ENCODE data around the gene FAM174C. TPM values are rescaled to one million over a fixed set of nuclear protein-coding genes. Genes with fewer than 3 reads are reported as not detected.
A peak's percentile ranks its signal among the peaks of the same experiment; 100 is the strongest.

The FAM174C gene
- total and polyA plus RNA-seq, 8 donors = 10.6 to 58.7 (median 19.4) TPM

DNA sequence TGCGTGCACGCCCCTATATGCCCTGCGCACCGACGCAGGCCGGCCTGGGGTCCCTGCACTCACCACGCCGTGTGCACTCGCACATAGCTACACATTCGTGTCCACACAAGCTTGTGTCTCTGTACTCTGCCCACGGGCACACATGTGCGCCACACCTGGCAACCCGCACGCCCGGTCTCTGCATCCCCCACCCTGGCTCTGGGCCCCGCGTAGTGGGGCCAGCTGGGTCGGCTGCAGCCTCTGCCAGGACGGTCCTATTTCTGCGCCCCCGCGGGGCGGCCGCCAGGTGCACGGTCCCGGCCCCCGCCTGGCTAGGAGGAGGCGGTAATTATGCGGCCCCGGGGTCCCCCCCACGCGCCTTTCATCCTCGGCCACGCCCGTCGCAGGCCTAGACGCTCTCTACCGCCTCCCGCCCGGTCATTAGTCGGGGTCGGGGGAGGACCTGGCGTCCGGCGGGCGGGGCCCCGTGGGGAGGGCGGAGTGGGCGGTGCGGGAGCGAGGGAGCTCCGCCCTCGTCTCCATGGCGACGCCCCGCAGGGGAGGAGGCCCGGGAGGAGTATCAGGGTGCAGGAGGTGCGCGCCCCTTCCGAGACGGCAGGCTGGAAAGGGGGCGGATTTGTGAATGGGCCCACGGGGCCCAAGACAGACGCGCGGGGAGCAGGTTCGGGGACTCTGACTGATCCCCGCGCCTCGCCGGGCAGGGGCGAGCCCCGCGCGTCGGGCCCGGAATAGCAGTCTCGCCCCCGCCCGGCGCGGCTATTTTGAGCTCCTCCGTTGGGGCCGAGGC is 9.0 kb upstream of the FAM174C start:
- Histone ChIP-seq H3K4me1 (peaks cover 54 to 90% of the 10 kb centered on the region in 2 donors), H3K27ac (peak overlapping the region; percentile 79 to 99), H3K9me3 (no peaks in the 10 kb centered on the region), H3K4me3 (peak overlapping the region; percentile 55 to 65), H3K27me3 (no peaks in the 10 kb centered on the region), H3K36me3 (peaks cover 0 to 9% of the 10 kb centered on the region in 2 donors)
- no peak for TF ChIP-seq CTCF (IDR thresholded peaks at IDR 0.05)
- DNase-seq = peak in 3 of 4 donors; percentile 71 to 99 (median 93)
- ATAC-seq = peak; percentile 62
- intact Hi-C loops (cut with DNase I) = no loop called here

GRCh38 chr19:1266916-1267476 is 8.3 kb upstream of the FAM174C start:
- peak; percentile 98 to 99 for TF ChIP-seq CTCF (IDR thresholded peaks at IDR 0.05)
- no peaks in the 10 kb centered on the region for H3K9me3 ChIP-seq
- no peaks in the 10 kb centered on the region for H3K27me3 ChIP-seq
- H3K4me1 ChIP-seq = peaks cover 53 to 90% of the 10 kb centered on the region in 2 donors
- H3K27ac ChIP-seq = peak overlapping the region; percentile 79 to 99
- peak in 2 of 4 donors; percentile 77 to 97 for DNase-seq
- ATAC-seq = peak; percentile 37
- intact Hi-C loops (cut with DNase I) = no loop called here
- H3K36me3 ChIP-seq = peaks cover 0 to 16% of the 10 kb centered on the region in 2 donors
- H3K4me3 ChIP-seq = peak overlapping the region; percentile 55 to 65

- peaks cover 3 to 22% of the 10 kb centered on the region in 2 donors for H3K36me3 ChIP-seq
- no peaks in the 10 kb centered on the region for H3K27me3 ChIP-seq
- no peaks in the 10 kb centered on the region for H3K9me3 ChIP-seq
- DNase-seq (no peak), ATAC-seq (no peak)
- H3K4me3 ChIP-seq = peak overlapping the region in 1 of 2 donors; percentile 65
- no peak for TF ChIP-seq CTCF (IDR thresholded peaks at IDR 0.05)
- no peak overlapping the region for H3K27ac ChIP-seq
- intact Hi-C loops (cut with DNase I) = no loop called here
- peaks cover 52 to 90% of the 10 kb centered on the region in 2 donors for H3K4me1 ChIP-seq
These were observed 7.7 kb upstream of the FAM174C start for GRCh38 chr19:1267477-1268225.

- H3K4me3 ChIP-seq = peak overlapping the region in 1 of 2 donors; percentile 84
- no peaks in the 10 kb centered on the region for H3K27me3 ChIP-seq
- peaks cover 4 to 30% of the 10 kb centered on the region in 2 donors for H3K36me3 ChIP-seq
- no peak for ATAC-seq
- peak in 1 of 4 donors; percentile 86 for DNase-seq
- intact Hi-C loops (cut with DNase I) = no loop called here
- peak overlapping the region in 1 of 2 donors; percentile 99 for H3K27ac ChIP-seq
- peak in 1 of 2 donors; percentile 4 for TF ChIP-seq CTCF (IDR thresholded peaks at IDR 0.05)
- peaks cover 57 to 90% of the 10 kb centered on the region in 2 donors for H3K4me1 ChIP-seq
- no peaks in the 10 kb centered on the region for H3K9me3 ChIP-seq
These were observed 6.9 kb upstream of the FAM174C start for GRCh38 chr19:1268226-1269064.

Measured in left lung (tissue), 10 donors.